ENCODE measurements around the gene NCBP1.
A peak's percentile ranks its signal among the peaks of the same experiment; 100 is the strongest.

The NCBP1 gene

GRCh38 chr9:97627624-97628023 lies 6.0 kb upstream of the NCBP1 start:
- no peak for DNase-seq (ENCODE audit: low read depth)

GRCh38 chr9:97628668-97629067 lies 5.0 kb upstream of the NCBP1 start:
- no peak for DNase-seq (ENCODE audit: low read depth)

GRCh38 chr9:97629156-97629555 lies 4.5 kb upstream of the NCBP1 start:
- no peak for DNase-seq (ENCODE audit: low read depth)

- DNase-seq (ENCODE audit: low read depth) = no peak
Observed at GRCh38 chr9:97630591-97630990, 3.0 kb upstream of the NCBP1 start.

- peak; percentile 80 for DNase-seq (ENCODE audit: low read depth)
Observed at GRCh38 chr9:97632248-97632984, 1.2 kb upstream of the NCBP1 start.

- no peak for DNase-seq (ENCODE audit: low read depth)
Observed at GRCh38 chr9:97633859-97634490, 354 bp downstream of the NCBP1 start.

GRCh38 chr9:97635026-97635425 lies 1.4 kb downstream of the NCBP1 start:
- DNase-seq (ENCODE audit: low read depth) = no peak

- no peak for DNase-seq (ENCODE audit: low read depth)
Observed at GRCh38 chr9:97636903-97637302, 3.3 kb downstream of the NCBP1 start.

GRCh38 chr9:97638666-97639065 lies 5.0 kb downstream of the NCBP1 start:
- DNase-seq (ENCODE audit: low read depth) = no peak

- DNase-seq (ENCODE audit: low read depth) = no peak
Observed at GRCh38 chr9:97640325-97640724, 6.7 kb downstream of the NCBP1 start.

- no peak for DNase-seq (ENCODE audit: low read depth)
Observed at GRCh38 chr9:97645720-97646119, 12.1 kb downstream of the NCBP1 start.

GRCh38 chr9:97647996-97648395 lies 14.4 kb downstream of the NCBP1 start:
- no peak for DNase-seq (ENCODE audit: low read depth)

- DNase-seq (ENCODE audit: low read depth) = no peak
Observed at GRCh38 chr9:97651646-97652045, 18.0 kb downstream of the NCBP1 start.

- no peak for DNase-seq (ENCODE audit: low read depth)
Observed at GRCh38 chr9:97658707-97659106, 25.1 kb downstream of the NCBP1 start.

GRCh38 chr9:97659771-97660170 lies 26.1 kb downstream of the NCBP1 start:
- no peak for DNase-seq (ENCODE audit: low read depth)

GRCh38 chr9:97660340-97660739 lies 26.7 kb downstream of the NCBP1 start:
- DNase-seq (ENCODE audit: low read depth) = no peak

- DNase-seq (ENCODE audit: low read depth) = peak; percentile 49
Observed at GRCh38 chr9:97660847-97661246, 27.2 kb downstream of the NCBP1 start.

GRCh38 chr9:97665742-97666141 lies 32.1 kb downstream of the NCBP1 start:
- DNase-seq (ENCODE audit: low read depth) = no peak

GRCh38 chr9:97666907-97667686 lies 33.5 kb downstream of the NCBP1 start:
- no peak for DNase-seq (ENCODE audit: low read depth)

GRCh38 chr9:97668485-97668884 lies 34.9 kb downstream of the NCBP1 start:
- DNase-seq (ENCODE audit: low read depth) = no peak

- DNase-seq (ENCODE audit: low read depth) = no peak
Observed at GRCh38 chr9:97670586-97670985, 37.0 kb downstream of the NCBP1 start.

- DNase-seq (ENCODE audit: low read depth) = no peak
Observed at GRCh38 chr9:97672403-97672802, 38.8 kb downstream of the NCBP1 start.

- DNase-seq (ENCODE audit: low read depth) = no peak
Observed at GRCh38 chr9:97673922-97674321, 40.3 kb downstream of the NCBP1 start.
